Endodermal cell (in vitro differentiated cells): ENCODE measurements around the gene TMEM26. TPM values are rescaled to one million over a fixed set of nuclear protein-coding genes. Genes with fewer than 3 reads are reported as not detected.

Source experiments
- DNase-seq: peaks from one replicate; pipeline ENCODE4 v3.0.0-alpha.2; 2017
- H3K27ac ChIP-seq: 2 replicates; pipeline ENCODE4 v1.5.1; 2013; ENCODE audit warnings: mild to moderate bottlenecking, low read depth, low read length, moderate library complexity
- H3K27me3 ChIP-seq: 2 replicates; pipeline ENCODE4 v1.6.1; 2013; ENCODE audit warnings: mild to moderate bottlenecking, low read length, moderate library complexity; ENCODE audit not compliant: insufficient read depth, control insufficient read depth, poor library complexity, severe bottlenecking
- H3K36me3 ChIP-seq: 2 replicates; pipeline ENCODE4 v1.7.0; 2013; ENCODE audit warnings: mild to moderate bottlenecking, low read length, moderate library complexity; ENCODE audit not compliant: control insufficient read depth, insufficient read depth
- H3K4me1 ChIP-seq: one replicate; pipeline ENCODE4 v1.7.0; 2013; ENCODE audit warnings: low read length; ENCODE audit not compliant: control insufficient read depth, insufficient read depth
- H3K4me3 ChIP-seq: 2 replicates; pipeline ENCODE4 v1.5.1; 2013; ENCODE audit warnings: mild to moderate bottlenecking, low read length, moderate library complexity
- H3K9ac ChIP-seq: 2 replicates; pipeline ENCODE4 v1.6.1; 2013; ENCODE audit warnings: mild to moderate bottlenecking, low read length, moderate library complexity; ENCODE audit not compliant: poor library complexity, severe bottlenecking; ENCODE audit errors: extremely low read depth
- H3K9me3 ChIP-seq: 2 replicates; pipeline ENCODE4 v1.6.1; 2013; ENCODE audit warnings: mild to moderate bottlenecking, low read length, moderate library complexity; ENCODE audit not compliant: control insufficient read depth
- H3K27ac Mint-ChIP-seq: 2 replicates; pipeline ENCODE4 v1.8.0; 2020; ENCODE audit warnings: mixed read lengths
- H3K27me3 Mint-ChIP-seq: 2 replicates; pipeline ENCODE4 v1.8.0; 2021; ENCODE audit warnings: mild to moderate bottlenecking, mixed read lengths; ENCODE audit not compliant: insufficient read depth
- H3K36me3 Mint-ChIP-seq: 2 replicates; pipeline ENCODE4 v1.8.0; 2020; ENCODE audit warnings: low read depth, mixed read lengths
- H3K4me1 Mint-ChIP-seq: 2 replicates; pipeline ENCODE4 v1.8.0; 2020; ENCODE audit warnings: mixed read lengths
- H3K4me3 Mint-ChIP-seq: 2 replicates; pipeline ENCODE4 v1.8.0; 2020; ENCODE audit warnings: mild to moderate bottlenecking, moderate library complexity, mixed read lengths
- H3K9me3 Mint-ChIP-seq: 2 replicates; pipeline ENCODE4 v1.8.0; 2020; ENCODE audit warnings: mild to moderate bottlenecking, mixed read lengths
- CTCF ChIP-seq: fragments of 200-600 bp; sonication (generic); conservative IDR thresholded peaks from 2 replicates; pipeline ENCODE4 v1.5.0; 2021; ENCODE audit warnings: antibody characterized with exemption, mild to moderate bottlenecking
- WGBS, 2 experiments: methylation state at CpG; one replicate each; pipeline versions ENCODE4 v1.1.5 to v1.1.7; 2013; ENCODE audit warnings: missing lambda C conversion rate in 2 of 2, mixed read lengths in 1 of 2; ENCODE audit not compliant: insufficient coverage in 1 of 2, insufficient read length in 1 of 2; 5-methylcytosine and 5-hydroxymethylcytosine counted together
- total RNA-seq, 2 donors: library from RNA; stranded (reverse); fragmentation: NEBNext Ultra II Directional in 1 of 2; extraction: Animal tissue kit (Norgen Biotek cat#: 25700) in 1 of 2; gene quantifications; 2 replicates in 1 of 2; 3 replicates in 1 of 2; pipeline ENCODE4 v1.2.1, GENCODE V29; 2021

Gene TMEM26
- total RNA-seq, 2 donors from 2014 or later = 0.13 TPM

GRCh38 chr10:61448091-61448490, 5.1 kb downstream of the TMEM26 start:
- H3K4me1 ChIP-seq = no peaks in the 10 kb centered on the region
- TF ChIP-seq CTCF = no peak
- no peaks in the 10 kb centered on the region for H3K9me3 ChIP-seq
- H3K9me3 Mint-ChIP-seq = no peaks in the 10 kb centered on the region
- H3K36me3 ChIP-seq = no peaks in the 10 kb centered on the region
- H3K4me3 Mint-ChIP-seq = no peak overlapping the region
- WGBS, 2 experiments = 80 to 85% methylated on average over 1 to 3 of the region's 3 CpGs
- H3K27me3 Mint-ChIP-seq = peaks cover 24% of the 10 kb centered on the region
- no peak overlapping the region for H3K27ac ChIP-seq
- no peaks in the 10 kb centered on the region for H3K36me3 Mint-ChIP-seq
- H3K27ac Mint-ChIP-seq = no peak overlapping the region
- H3K9ac ChIP-seq = no peak overlapping the region
- H3K4me3 ChIP-seq = no peak overlapping the region
- DNase-seq = no peak
- H3K27me3 ChIP-seq = peaks cover 23% of the 10 kb centered on the region
- peaks cover 9% of the 10 kb centered on the region for H3K4me1 Mint-ChIP-seq

GRCh38 chr10:61439058-61439609, 14.0 kb downstream of the TMEM26 start:
- Histone ChIP-seq H3K9me3 (no peaks in the 10 kb centered on the region), H3K4me3 (no peak overlapping the region), H3K27ac (no peak overlapping the region), H3K27me3 (no peaks in the 10 kb centered on the region), H3K4me1 (no peaks in the 10 kb centered on the region), H3K36me3 (no peaks in the 10 kb centered on the region), H3K9ac (no peak overlapping the region)
- Mint-ChIP-seq H3K27me3 (no peaks in the 10 kb centered on the region), H3K36me3 (no peaks in the 10 kb centered on the region), H3K9me3 (no peaks in the 10 kb centered on the region), H3K4me1 (peaks cover 7% of the 10 kb centered on the region), H3K27ac (no peak overlapping the region), H3K4me3 (no peak overlapping the region)
- no peak for DNase-seq
- TF ChIP-seq CTCF = no peak
- WGBS, 2 experiments = 80 to 90% methylated on average over 2 to 4 of the region's 4 CpGs

- Mint-ChIP-seq H3K4me3 (no peak overlapping the region), H3K9me3 (no peaks in the 10 kb centered on the region), H3K4me1 (peaks cover 7% of the 10 kb centered on the region), H3K27ac (no peak overlapping the region), H3K36me3 (no peaks in the 10 kb centered on the region), H3K27me3 (no peaks in the 10 kb centered on the region)
- no peak for DNase-seq
- WGBS, 2 experiments = 83 to 100% methylated on average over 1 to 2 of the region's 2 CpGs
- Histone ChIP-seq H3K9me3 (no peaks in the 10 kb centered on the region), H3K4me3 (no peak overlapping the region), H3K9ac (no peak overlapping the region), H3K36me3 (no peaks in the 10 kb centered on the region), H3K4me1 (no peaks in the 10 kb centered on the region), H3K27me3 (no peaks in the 10 kb centered on the region), H3K27ac (no peak overlapping the region)
- TF ChIP-seq CTCF = no peak
These were observed 14.8 kb downstream of the TMEM26 start for GRCh38 chr10:61438141-61438988.
